K562 (cell line): ENCODE data around the gene SPRED2. TPM values are rescaled to one million over a fixed set of nuclear protein-coding genes. Genes with fewer than 3 reads are reported as not detected.

Experiments
- ATAC-seq: fragments of 200-7000 bp; cut with Tn5 transposase; 3 replicates; pipeline ENCODE4 v1.9.1; 2020; ENCODE audit warnings: moderate library complexity
- BruUV-seq: library from RNA; stranded (reverse); fragments of 400-500 nt; replicated peaks from 2 replicates; lab custom pipeline; 2021; lab: Mats Ljungman, UMichigan
- CTCF ChIA-PET: fragments of 300-600 bp; formaldehyde crosslinking; extraction: SDS; loops from one replicate; lab custom pipeline; 2021; ENCODE audit warnings: low intra/inter-chr PET ratio; lab: Yijun Ruan, JAX
- POLR2A ChIA-PET: fragments of 300-600, 350-650 bp; sonication (Branson Sonifier 250); formaldehyde crosslinking; extraction: SDS; loops from one replicate; lab custom pipeline; 2021; ENCODE audit warnings: antibody characterized with exemption, inconsistent platforms; lab: Yijun Ruan, JAX
- DNase-seq, 4 experiments: peaks; one replicate each; pipeline versions ENCODE4 v3.0.0 to v3.0.0-alpha.2; 2011 to 2018; ENCODE audit warnings: low spot score in 3 of 4, mixed read lengths in 3 of 4; ENCODE audit errors: extremely low read depth in 1 of 4
- FAIRE-seq: peaks from 2 replicates; lab custom pipeline; 2011; peaks lifted over from hg19 to GRCh38; lab: Jason Lieb, UNC
- H2AFZ ChIP-seq: 2 replicates; pipeline ENCODE4 v1.6.0; 2011; ENCODE audit warnings: low read depth, low read length, control low read depth, inconsistent platforms
- H3K27ac ChIP-seq: fragments of 200-600 bp; 3 replicates; pipeline ENCODE4 v1.8.0; 2011; ENCODE audit warnings: low read depth, mild to moderate bottlenecking, control low read depth, inconsistent platforms, low read length, moderate library complexity, mixed read lengths; ENCODE audit errors: extremely low read depth
- H3K27me3 ChIP-seq, 2 experiments: fragments of 300-600 bp in 1 of 2; 2 replicates in 1 of 2; 3 replicates in 1 of 2; pipeline versions ENCODE4 v1.6.0 to v1.8.0; 2011; ENCODE audit warnings: inconsistent platforms in 2 of 2, low read length in 2 of 2, mild to moderate bottlenecking in 1 of 2, mixed read lengths in 1 of 2, moderate library complexity in 1 of 2; ENCODE audit not compliant: control insufficient read depth in 2 of 2, insufficient read depth in 2 of 2
- H3K36me3 ChIP-seq: fragments of 300-600 bp; 3 replicates; pipeline ENCODE4 v1.8.0; 2011; ENCODE audit warnings: mild to moderate bottlenecking, low read length, inconsistent platforms; ENCODE audit not compliant: control insufficient read depth, insufficient read depth
- H3K4me1 ChIP-seq, 2 experiments: fragments of 200-600 bp in 1 of 2; replicated peaks in 1 of 2; 2 replicates in 1 of 2; 3 replicates in 1 of 2; pipeline versions ENCODE4 v1.5.1 to v1.8.0; 2011; ENCODE audit warnings: inconsistent platforms in 2 of 2, low read length in 2 of 2, mild to moderate bottlenecking in 1 of 2, mixed read lengths in 1 of 2, moderate library complexity in 1 of 2; ENCODE audit not compliant: control insufficient read depth in 2 of 2, insufficient read depth in 2 of 2
- H3K4me2 ChIP-seq: 2 replicates; pipeline ENCODE4 v1.6.1; 2011; ENCODE audit warnings: low read length, control low read depth, inconsistent platforms, mixed read lengths; ENCODE audit not compliant: insufficient read depth
- H3K4me3 ChIP-seq: fragments of 200-600 bp; sonication (generic), shearing (Covaris generic); 2 replicates; pipeline ENCODE4 v1.5.1; 2016; ENCODE audit warnings: control low read depth, inconsistent platforms
- H3K79me2 ChIP-seq: fragments of 200-600 bp; 3 replicates; pipeline ENCODE4 v1.8.0; 2011; ENCODE audit warnings: low read length, inconsistent platforms; ENCODE audit not compliant: control insufficient read depth, insufficient read depth
- H3K9ac ChIP-seq, 2 experiments: 2 replicates each; pipeline versions ENCODE4 v1.6.0 to v1.6.1; 2011; ENCODE audit warnings: low read depth in 2 of 2, low read length in 2 of 2, control low read depth in 1 of 2, inconsistent platforms in 1 of 2, mild to moderate bottlenecking in 1 of 2, mixed read lengths in 1 of 2; ENCODE audit not compliant: insufficient read depth in 1 of 2
- H3K9me1 ChIP-seq: one replicate; pipeline ENCODE4 v1.6.0; 2011; ENCODE audit warnings: inconsistent platforms, mild to moderate bottlenecking, low read length, moderate library complexity; ENCODE audit not compliant: control insufficient read depth, insufficient read depth
- H3K9me3 ChIP-seq: replicated peaks from 2 replicates; pipeline ENCODE4 v1.5.1; 2011; ENCODE audit warnings: low read depth, low read length, inconsistent platforms; ENCODE audit not compliant: control insufficient read depth, insufficient read depth
- H4K20me1 ChIP-seq: replicated peaks from 2 replicates; pipeline ENCODE4 v1.6.1; 2011; ENCODE audit warnings: low read length, inconsistent platforms, mixed read lengths; ENCODE audit not compliant: control insufficient read depth, insufficient read depth
- DEAF1 ChIP-seq: fragments of 450-650 bp; formaldehyde crosslinking; IDR thresholded peaks from 2 replicates; pipeline ENCODE4 v1.4.0; 2020; ENCODE audit warnings: mild to moderate bottlenecking, moderate library complexity
- FOXA3 ChIP-seq, 2 experiments: fragments of 450-650 bp in 1 of 2; sonication (generic) in 1 of 2; formaldehyde crosslinking; IDR thresholded peaks in 1 of 2; conservative IDR thresholded peaks in 1 of 2; 2 replicates each; pipeline versions ENCODE4 v1.4.0 to v1.8.0; 2020 to 2022; ENCODE audit warnings: mild to moderate bottlenecking in 2 of 2, missing genetic modification reagents in 1 of 2
- PHF8 ChIP-seq: fragments of 200-600 bp; sonication (generic); IDR thresholded peaks from 2 replicates; pipeline ENCODE4 v1.6.1; 2012; ENCODE audit warnings: mixed run types, mild to moderate bottlenecking, inconsistent platforms, low read length, moderate library complexity, borderline replicate concordance
- RFX7 ChIP-seq: fragments of 250-450 bp; sonication (Bioruptor Pico); IDR thresholded peaks from 2 replicates; pipeline ENCODE4 v1.5.1; 2021; ENCODE audit warnings: mild to moderate bottlenecking
- RHOXF2B ChIP-seq: fragments of 250-450 bp; sonication (Bioruptor Pico); conservative IDR thresholded peaks from 2 replicates; pipeline ENCODE4 v1.5.1; 2021
- SMARCE1 ChIP-seq: fragments of 450-650 bp; IDR thresholded peaks from 2 replicates; pipeline ENCODE4 v1.7.1; 2016; ENCODE audit warnings: mild to moderate bottlenecking
- ZNF830 ChIP-seq: fragments of 250-450 bp; sonication (Bioruptor Pico); IDR thresholded peaks from 2 replicates; pipeline ENCODE4 v1.5.0; 2021; ENCODE audit warnings: mild to moderate bottlenecking
- WGBS: fragments of 100-300 bp; shearing (Covaris generic); methylation state at CpG from one replicate; pipeline ENCODE4 v1.1.6; 2016; ENCODE audit warnings: low coverage, mixed read lengths; ENCODE audit not compliant: insufficient coverage; ENCODE audit errors: missing lambda C conversion rate; 5-methylcytosine and 5-hydroxymethylcytosine counted together
- in situ Hi-C: fragments of 300-500 bp; cut with MboI; formaldehyde crosslinking; loops from 4 replicates; pipeline ENCODE4 v1.15.0; 2018; ENCODE audit warnings: inconsistent platforms, mixed read lengths
- intact Hi-C: fragments of 100-400 bp; cut with micrococcal nuclease; formaldehyde crosslinking; loops from 2 replicates; pipeline ENCODE4 v1.14.2; 2022
- polyA plus RNA-seq, 8 experiments: library from polyadenylated mRNA; depleted of rRNA in 4 of 8; stranded (reverse) in 5 of 8; unstranded in 3 of 8; fragments of >200 nt; fragmentation: Nextera tagmentation in 2 of 8; fragmentation: Illumina TruSeq in 1 of 8; extraction: Ambion mirVana in 2 of 8; extraction: Trizol in 1 of 8; gene quantifications; 2 replicates each; pipeline versions ENCODE4 v1.2.1 to v1.2.3, GENCODE V29; 2011 to 2014; ENCODE audit warnings: inconsistent platforms in 1 of 8, missing spikeins in 1 of 8
- total RNA-seq, 7 experiments: library from RNA; depleted of rRNA in 6 of 7; stranded (reverse); fragments of >200 nt in 6 of 7; fragmentation: Illumina TruSeq in 2 of 7; extraction: Trizol in 2 of 7; gene quantifications; 2 replicates each; pipeline versions ENCODE4 v1.2.1 to v1.2.3, GENCODE V29; 2011 to 2021; ENCODE audit warnings: low replicate concordance in 1 of 7

The SPRED2 gene
- total and polyA plus RNA-seq, 9 of the 15 experiments (the other 6 are each of a cell fraction or from before 2014, with no cell fraction given), result 4.6 to 50.8 (median 14.1) TPM

- TF ChIP-seq RFX7 (no peak), FOXA3 (CRISPR knock-in tag; conservative IDR thresholded peaks at IDR 0.05 in 1 of 2, IDR thresholded peaks at IDR 0.05 in 1 of 2) (no peak), ZNF830 (CRISPR knock-in tag) (no peak), SMARCE1 (peak; percentile 78), DEAF1 (CRISPR knock-in tag) (no peak), RHOXF2B (CRISPR knock-in tag) (no peak)
Measured at GRCh38 chr2:65382776-65383357, 49.5 kb downstream of the SPRED2 start (continued).

- Histone ChIP-seq H3K9ac (peak overlapping the region in 1 of 2 experiments; percentile 19; a peak in 3 of 4 replicates), H3K27ac (peak overlapping the region; percentile 69), H3K4me3 (no peak overlapping the region), H2AFZ (no peak overlapping the region), H4K20me1 (peaks cover 31% of the 10 kb centered on the region), H3K4me2 (no peak overlapping the region; the same call in 1 of the 2 replicates), H3K4me1 (peaks cover 24 to 85% of the 10 kb centered on the region in 2 experiments), H3K9me3 (no peaks in the 10 kb centered on the region), H3K27me3 (no peaks in the 10 kb centered on the region), H3K9me1 (peaks cover 7% of the 10 kb centered on the region), H3K36me3 (peaks cover 42% of the 10 kb centered on the region), H3K79me2 (peaks cover 89% of the 10 kb centered on the region)
- ATAC-seq, result no peak
- BruUV-seq, result no TSS peak
- CTCF ChIA-PET, result interaction anchor here (2.1 kb wide), 1 partner anchor 171 kb away, joined by 8 read pairs; no protein-coding TSS in a partner anchor
- POLR2A ChIA-PET, result interaction anchor here (0.8 to 2.8 kb wide), 5 partner anchors 8 to 55 kb away, joined by 3 to 12 read pairs (median 7); partner anchors contain the start of gene SPRED2
- in situ Hi-C loops, result no loop called here
- no peak for TF ChIP-seq PHF8
- FAIRE-seq, result no peak
- DNase-seq, result no peak
- intact Hi-C loops, result loop anchor here (2.0 to 5.0 kb wide), 4 partner anchors 16 to 170 kb away; partner anchors contain the start of gene SPRED2
- 47% methylated on average over 1 of the region's 1 CpG for WGBS
Measured at GRCh38 chr2:65382323-65382722, 50.1 kb downstream of the SPRED2 start.
